Smooth muscle cell (in vitro differentiated cells): ENCODE results near the gene GAPDH. TPM values are rescaled to one million over a fixed set of nuclear protein-coding genes. Genes with fewer than 3 reads are reported as not detected.

ENCODE experiments used
- DNase-seq: peaks from one replicate; lab custom pipeline; 2025; ENCODE audit not compliant: unreplicated experiment; lab: John Stamatoyannopoulos, UW
- H2AFZ ChIP-seq: fragments of 200-600 bp; sonication (generic); 2 replicates; pipeline ENCODE4 v1.6.0; 2016; ENCODE audit warnings: antibody characterized with exemption, low read depth, mild to moderate bottlenecking
- H3F3A ChIP-seq: fragments of 200-600 bp; sonication (generic); 2 replicates; pipeline ENCODE4 v1.6.0; 2017; ENCODE audit warnings: antibody characterized with exemption, low read depth
- H3K27ac ChIP-seq: fragments of 200-600 bp; sonication (generic); 2 replicates; pipeline ENCODE4 v1.5.1; 2016; ENCODE audit warnings: low read depth, mild to moderate bottlenecking
- H3K27me3 ChIP-seq: fragments of 200-600 bp; sonication (generic); 2 replicates; pipeline ENCODE4 v1.6.1; 2016; ENCODE audit warnings: low read depth, mild to moderate bottlenecking
- H3K36me3 ChIP-seq: fragments of 200-600 bp; sonication (generic); 2 replicates; pipeline ENCODE4 v1.5.1; 2016; ENCODE audit warnings: low read depth
- H3K4me1 ChIP-seq: fragments of 200-600 bp; sonication (generic); 2 replicates; pipeline ENCODE4 v1.5.1; 2016; ENCODE audit warnings: low read depth
- H3K4me2 ChIP-seq: fragments of 200-600 bp; sonication (generic); 2 replicates; pipeline ENCODE4 v1.6.0; 2016; ENCODE audit warnings: mild to moderate bottlenecking
- H3K4me3 ChIP-seq: fragments of 200-600 bp; sonication (generic); 2 replicates; pipeline ENCODE4 v1.5.1; 2016; ENCODE audit warnings: mild to moderate bottlenecking
- H3K79me2 ChIP-seq: fragments of 200-600 bp; sonication (generic); 2 replicates; pipeline ENCODE4 v1.6.0; 2016; ENCODE audit warnings: low read depth, mild to moderate bottlenecking
- H3K9ac ChIP-seq: fragments of 200-600 bp; sonication (generic); 2 replicates; pipeline ENCODE4 v1.6.0; 2016; ENCODE audit warnings: low read depth
- H3K9me3 ChIP-seq: fragments of 200-600 bp; sonication (generic); replicated peaks from 2 replicates; pipeline ENCODE4 v1.5.1; 2016; ENCODE audit warnings: low read depth
- H4K20me1 ChIP-seq: fragments of 200-600 bp; sonication (generic); 2 replicates; pipeline ENCODE4 v1.6.0; 2016; ENCODE audit warnings: low read depth
- WGBS: methylation state at CpG from one replicate; pipeline ENCODE4 v1.1.7; 2016; ENCODE audit warnings: low lambda C conversion rate; 5-methylcytosine and 5-hydroxymethylcytosine counted together
- polyA plus RNA-seq: library from polyadenylated mRNA; unstranded; fragments of >200 nt; fragmentation: Nextera tagmentation; extraction: Ambion mirVana; gene quantifications from 2 replicates; pipeline ENCODE4 v1.2.1, GENCODE V29; 2016
- total RNA-seq: library from RNA; depleted of rRNA; stranded (reverse); fragments of >200 nt; gene quantifications from 2 replicates; pipeline ENCODE4 v1.2.3, GENCODE V29; 2014
- TF ChIP-seq, protein P1 (sequence below): fragments of 200-600 bp; sonication (generic); IDR thresholded peaks from 2 replicates; pipeline ENCODE4 v1.5.1; 2017; ENCODE audit warnings: borderline replicate concordance, mild to moderate bottlenecking, antibody characterized with exemption; ENCODE audit not compliant: insufficient read depth, poor library complexity, severe bottlenecking

GAPDH gene
- total and polyA plus RNA-seq, 2 experiments from 2014 or later: 5,158 to 9,934 TPM

DNA sequence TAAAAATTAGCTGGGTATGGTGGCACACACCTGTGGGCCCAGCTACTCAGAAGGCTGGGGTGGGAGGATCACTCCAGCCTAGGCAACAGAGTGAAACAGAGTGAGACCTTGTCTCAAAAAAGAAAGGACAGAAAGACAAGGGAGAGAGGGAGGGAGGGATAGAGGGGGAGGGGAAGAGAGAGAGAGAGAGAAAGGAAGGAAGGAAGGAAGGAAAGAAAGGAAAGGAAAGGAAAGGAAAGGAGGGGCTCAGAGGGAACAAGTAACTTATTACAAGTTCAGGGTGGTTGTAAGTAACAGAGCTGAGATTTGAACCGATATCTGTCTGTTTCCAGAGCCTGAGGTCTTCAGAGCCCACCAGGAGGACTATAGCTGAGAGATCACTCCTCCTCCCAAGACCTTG is 13.2 kb downstream of the GAPDH start:
- TF ChIP-seq, protein P1, sequence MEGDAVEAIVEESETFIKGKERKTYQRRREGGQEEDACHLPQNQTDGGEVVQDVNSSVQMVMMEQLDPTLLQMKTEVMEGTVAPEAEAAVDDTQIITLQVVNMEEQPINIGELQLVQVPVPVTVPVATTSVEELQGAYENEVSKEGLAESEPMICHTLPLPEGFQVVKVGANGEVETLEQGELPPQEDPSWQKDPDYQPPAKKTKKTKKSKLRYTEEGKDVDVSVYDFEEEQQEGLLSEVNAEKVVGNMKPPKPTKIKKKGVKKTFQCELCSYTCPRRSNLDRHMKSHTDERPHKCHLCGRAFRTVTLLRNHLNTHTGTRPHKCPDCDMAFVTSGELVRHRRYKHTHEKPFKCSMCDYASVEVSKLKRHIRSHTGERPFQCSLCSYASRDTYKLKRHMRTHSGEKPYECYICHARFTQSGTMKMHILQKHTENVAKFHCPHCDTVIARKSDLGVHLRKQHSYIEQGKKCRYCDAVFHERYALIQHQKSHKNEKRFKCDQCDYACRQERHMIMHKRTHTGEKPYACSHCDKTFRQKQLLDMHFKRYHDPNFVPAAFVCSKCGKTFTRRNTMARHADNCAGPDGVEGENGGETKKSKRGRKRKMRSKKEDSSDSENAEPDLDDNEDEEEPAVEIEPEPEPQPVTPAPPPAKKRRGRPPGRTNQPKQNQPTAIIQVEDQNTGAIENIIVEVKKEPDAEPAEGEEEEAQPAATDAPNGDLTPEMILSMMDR: no peak
- DNase-seq: no peak
- Histone ChIP-seq H3K27ac (peak overlapping the region; percentile 84), H3K4me1 (peaks cover 12% of the 10 kb centered on the region), H3K79me2 (peaks cover 21% of the 10 kb centered on the region), H3K9ac (no peak overlapping the region), H4K20me1 (peaks cover 9% of the 10 kb centered on the region), H3K27me3 (no peaks in the 10 kb centered on the region), H3K4me2 (peak overlapping the region; percentile 75), H3K36me3 (no peaks in the 10 kb centered on the region), H2AFZ (no peak overlapping the region), H3K9me3 (no peaks in the 10 kb centered on the region), H3F3A (peaks cover 5% of the 10 kb centered on the region), H3K4me3 (no peak overlapping the region)
- 100% methylated on average over 1 of the region's 1 CpG for WGBS

DNA sequence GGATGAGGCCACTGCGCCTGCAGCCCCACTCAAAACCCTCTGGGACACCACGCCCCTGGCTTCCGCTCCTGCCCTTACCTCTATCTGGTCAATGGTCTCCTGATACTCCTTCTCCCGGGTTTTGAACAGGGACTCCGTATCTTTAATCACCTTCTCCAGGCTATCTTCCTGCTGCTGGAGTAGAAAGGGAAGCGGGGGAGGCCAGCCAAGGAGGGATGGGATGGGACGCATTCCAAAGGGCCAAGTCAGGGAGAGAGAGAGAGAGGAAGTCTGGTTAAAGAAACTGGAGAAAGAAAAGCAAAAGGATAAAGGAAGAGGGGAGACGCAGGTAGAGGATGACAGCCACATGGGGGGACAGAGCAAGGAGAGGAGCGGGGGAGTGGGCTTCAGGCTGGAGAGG is 13.7 kb downstream of the GAPDH start:
- Histone ChIP-seq H3K36me3 (no peaks in the 10 kb centered on the region), H3K9me3 (no peaks in the 10 kb centered on the region), H3K27ac (peak overlapping the region; percentile 84), H3K4me1 (peaks cover 12% of the 10 kb centered on the region), H4K20me1 (peaks cover 13% of the 10 kb centered on the region), H3K27me3 (no peaks in the 10 kb centered on the region), H3K79me2 (peaks cover 21% of the 10 kb centered on the region), H3K4me3 (no peak overlapping the region), H3K4me2 (peak overlapping the region; percentile 75), H3K9ac (no peak overlapping the region), H2AFZ (no peak overlapping the region), H3F3A (peaks cover 5% of the 10 kb centered on the region)
- no peak for DNase-seq
- 51% methylated on average over 9 of the region's 9 CpGs for WGBS
- TF ChIP-seq, protein P1: no peak

DNA sequence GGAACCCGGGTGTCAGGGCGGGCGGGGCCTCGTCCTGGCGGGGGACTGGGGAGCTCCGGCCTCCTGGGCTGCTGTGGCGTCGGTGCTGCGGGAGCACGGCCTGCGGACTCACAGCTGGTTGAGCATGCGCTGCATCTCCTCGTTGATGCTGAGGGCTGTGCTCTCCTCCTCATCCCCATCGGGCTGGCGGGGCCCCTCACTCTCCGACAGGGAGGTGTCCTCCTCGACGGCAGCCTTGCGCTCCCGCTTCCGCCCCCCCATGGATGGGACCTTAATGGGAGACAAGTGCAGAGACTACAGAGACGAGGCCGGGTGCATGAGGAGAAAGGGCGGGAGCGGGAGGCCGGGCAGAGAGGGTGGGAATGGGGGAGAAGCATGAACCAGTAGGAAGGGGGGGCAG is 14.2 kb downstream of the GAPDH start:
- Histone ChIP-seq H3K27ac (peak overlapping the region; percentile 84), H3K79me2 (peaks cover 21% of the 10 kb centered on the region), H4K20me1 (peaks cover 19% of the 10 kb centered on the region), H3K36me3 (no peaks in the 10 kb centered on the region), H3K27me3 (no peaks in the 10 kb centered on the region), H3K9ac (no peak overlapping the region), H3F3A (peaks cover 5% of the 10 kb centered on the region), H3K4me1 (peaks cover 12% of the 10 kb centered on the region), H3K9me3 (no peaks in the 10 kb centered on the region), H2AFZ (no peak overlapping the region), H3K4me2 (peak overlapping the region; percentile 75), H3K4me3 (no peak overlapping the region)
- TF ChIP-seq, protein P1: no peak
- no peak for DNase-seq
- 94% methylated on average over 26 of the region's 26 CpGs for whole genome bisulfite sequencing

DNA sequence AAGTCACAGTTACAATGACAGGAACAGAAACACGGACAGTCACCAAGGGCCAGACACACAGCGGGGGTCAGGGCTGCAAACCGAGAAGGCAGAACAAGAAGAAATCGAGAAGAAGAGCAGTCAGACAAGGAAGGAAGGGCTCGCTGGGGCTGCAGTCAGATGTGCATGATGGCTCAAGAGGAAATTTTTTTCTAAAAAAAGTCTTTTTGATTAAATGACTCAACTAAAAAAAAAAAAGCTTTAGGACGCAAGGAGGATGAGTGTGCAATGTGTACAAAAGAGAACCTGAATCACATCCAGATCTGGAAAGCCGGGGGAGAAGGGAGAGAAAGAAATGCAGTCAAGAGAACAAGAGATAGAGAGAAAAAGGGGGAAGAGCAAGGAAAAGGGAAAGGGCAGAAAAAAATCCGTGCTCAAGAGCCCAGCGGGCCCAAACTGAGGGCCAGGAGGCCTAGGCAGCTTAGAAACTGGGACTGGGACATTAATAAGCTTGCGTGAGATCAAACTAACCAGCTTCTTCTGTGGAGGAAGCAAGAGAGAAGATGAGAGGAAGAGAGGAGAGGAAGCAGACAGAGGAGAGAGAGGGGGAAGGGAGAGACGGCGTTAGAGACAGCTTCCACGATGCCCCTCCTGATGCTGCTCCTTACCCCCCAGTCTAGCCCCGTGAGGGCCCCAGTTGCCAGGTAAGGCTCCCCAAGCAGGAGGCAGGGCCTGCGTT is 14.8 kb downstream of the GAPDH start:
- no peaks in the 10 kb centered on the region for H3K36me3 ChIP-seq
- DNase-seq: no peak
- peaks cover 5% of the 10 kb centered on the region for H3F3A ChIP-seq
- TF ChIP-seq, protein P1: no peak
- H3K79me2 ChIP-seq: peaks cover 21% of the 10 kb centered on the region
- no peaks in the 10 kb centered on the region for H3K9me3 ChIP-seq
- no peak overlapping the region for H2AFZ ChIP-seq
- H4K20me1 ChIP-seq: peaks cover 24% of the 10 kb centered on the region
- no peak overlapping the region for H3K9ac ChIP-seq
- peak overlapping the region; percentile 75 for H3K4me2 ChIP-seq
- no peak overlapping the region for H3K4me3 ChIP-seq
- peak overlapping the region; percentile 84 for H3K27ac ChIP-seq
- H3K4me1 ChIP-seq: peaks cover 12% of the 10 kb centered on the region
- WGBS: 87% methylated on average over 14 of the region's 15 CpGs
- H3K27me3 ChIP-seq: no peaks in the 10 kb centered on the region
